NB4 (cell line): ENCODE data around the gene CLDN6.

ENCODE experiments used
- POLR2A ChIP-seq: IDR thresholded peaks from 2 replicates; pipeline ENCODE4 v1.6.1; 2011; ENCODE audit warnings: mild to moderate bottlenecking; ENCODE audit not compliant: insufficient read length; ENCODE audit errors: extremely low read depth
- TF ChIP-seq, protein P1 (sequence below): IDR thresholded peaks from one replicate; pipeline ENCODE4 v1.5.1; 2012; ENCODE audit warnings: low read depth, low read length
- TF ChIP-seq, protein P2 (sequence below): IDR thresholded peaks from 2 replicates; pipeline ENCODE4 v1.6.1; 2011; ENCODE audit warnings: low read depth, low read length

DNA sequence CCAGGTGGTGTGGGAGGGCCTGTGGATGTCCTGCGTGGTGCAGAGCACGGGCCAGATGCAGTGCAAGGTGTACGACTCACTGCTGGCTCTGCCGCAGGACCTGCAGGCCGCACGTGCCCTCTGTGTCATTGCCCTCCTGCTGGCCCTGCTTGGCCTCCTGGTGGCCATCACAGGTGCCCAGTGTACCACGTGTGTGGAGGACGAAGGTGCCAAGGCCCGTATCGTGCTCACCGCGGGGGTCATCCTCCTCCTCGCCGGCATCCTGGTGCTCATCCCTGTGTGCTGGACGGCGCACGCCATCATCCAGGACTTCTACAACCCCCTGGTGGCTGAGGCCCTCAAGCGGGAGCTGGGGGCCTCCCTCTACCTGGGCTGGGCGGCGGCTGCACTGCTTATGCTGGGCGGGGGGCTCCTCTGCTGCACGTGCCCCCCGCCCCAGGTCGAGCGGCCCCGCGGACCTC lies 4.5 kb downstream of the CLDN6 start:
- TF ChIP-seq, protein P1, sequence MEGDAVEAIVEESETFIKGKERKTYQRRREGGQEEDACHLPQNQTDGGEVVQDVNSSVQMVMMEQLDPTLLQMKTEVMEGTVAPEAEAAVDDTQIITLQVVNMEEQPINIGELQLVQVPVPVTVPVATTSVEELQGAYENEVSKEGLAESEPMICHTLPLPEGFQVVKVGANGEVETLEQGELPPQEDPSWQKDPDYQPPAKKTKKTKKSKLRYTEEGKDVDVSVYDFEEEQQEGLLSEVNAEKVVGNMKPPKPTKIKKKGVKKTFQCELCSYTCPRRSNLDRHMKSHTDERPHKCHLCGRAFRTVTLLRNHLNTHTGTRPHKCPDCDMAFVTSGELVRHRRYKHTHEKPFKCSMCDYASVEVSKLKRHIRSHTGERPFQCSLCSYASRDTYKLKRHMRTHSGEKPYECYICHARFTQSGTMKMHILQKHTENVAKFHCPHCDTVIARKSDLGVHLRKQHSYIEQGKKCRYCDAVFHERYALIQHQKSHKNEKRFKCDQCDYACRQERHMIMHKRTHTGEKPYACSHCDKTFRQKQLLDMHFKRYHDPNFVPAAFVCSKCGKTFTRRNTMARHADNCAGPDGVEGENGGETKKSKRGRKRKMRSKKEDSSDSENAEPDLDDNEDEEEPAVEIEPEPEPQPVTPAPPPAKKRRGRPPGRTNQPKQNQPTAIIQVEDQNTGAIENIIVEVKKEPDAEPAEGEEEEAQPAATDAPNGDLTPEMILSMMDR, result no peak
- no peak for TF ChIP-seq POLR2A
- TF ChIP-seq, protein P2, sequence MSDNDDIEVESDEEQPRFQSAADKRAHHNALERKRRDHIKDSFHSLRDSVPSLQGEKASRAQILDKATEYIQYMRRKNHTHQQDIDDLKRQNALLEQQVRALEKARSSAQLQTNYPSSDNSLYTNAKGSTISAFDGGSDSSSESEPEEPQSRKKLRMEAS, result no peak
